Neural cell (in vitro differentiated cells): ENCODE measurements around the gene FOXP4. TPM values are rescaled to one million over a fixed set of nuclear protein-coding genes. Genes with fewer than 3 reads are reported as not detected.

Experiments used
- H2AFZ ChIP-seq: fragments of 200-600, 300-800 bp; sonication (generic), shearing (Covaris generic); 2 replicates; pipeline ENCODE4 v1.6.0; 2014; ENCODE audit warnings: low read depth, mild to moderate bottlenecking, antibody characterized with exemption, low read length, moderate library complexity
- H3F3A ChIP-seq: fragments of 200-600 bp; shearing (Covaris generic); 2 replicates; pipeline ENCODE4 v1.6.1; 2016; ENCODE audit warnings: mild to moderate bottlenecking, moderate library complexity, mixed read lengths, antibody characterized with exemption, low read length; ENCODE audit not compliant: insufficient read depth, poor library complexity, severe bottlenecking
- H3K27ac ChIP-seq: fragments of 200-600, 300-800 bp; sonication (generic), shearing (Covaris generic); 2 replicates; pipeline ENCODE4 v1.5.1; 2014; ENCODE audit warnings: mild to moderate bottlenecking, low read length, moderate library complexity
- H3K27me3 ChIP-seq: fragments of 300-800, 200-600 bp; sonication (generic), shearing (Covaris generic); 2 replicates; pipeline ENCODE4 v1.6.0; 2014; ENCODE audit warnings: mild to moderate bottlenecking, low read depth, low read length, moderate library complexity; ENCODE audit not compliant: insufficient read depth
- H3K36me3 ChIP-seq: fragments of 300-800, 200-600 bp; sonication (generic), shearing (Covaris generic); 2 replicates; pipeline ENCODE4 v1.5.1; 2014; ENCODE audit warnings: mild to moderate bottlenecking, antibody characterized with exemption, low read length, moderate library complexity; ENCODE audit not compliant: insufficient read depth
- H3K4me2 ChIP-seq: fragments of 300-800, 200-600 bp; sonication (generic), shearing (Covaris generic); 2 replicates; pipeline ENCODE4 v1.6.0; 2014; ENCODE audit warnings: mild to moderate bottlenecking, low read length
- H3K4me3 ChIP-seq: fragments of 300-800, 200-600 bp; sonication (generic), shearing (Covaris generic); 2 replicates; pipeline ENCODE4 v1.5.1; 2014; ENCODE audit warnings: mild to moderate bottlenecking, low read length, moderate library complexity
- H3K79me2 ChIP-seq: fragments of 200-600 bp; shearing (Covaris generic); replicated peaks from 2 replicates; pipeline ENCODE4 v1.6.0; 2014; ENCODE audit warnings: mild to moderate bottlenecking, low read length, moderate library complexity; ENCODE audit not compliant: insufficient read depth
- H3K9ac ChIP-seq: fragments of 300-800, 200-600 bp; sonication (generic), shearing (Covaris generic); 2 replicates; pipeline ENCODE4 v1.6.1; 2016; ENCODE audit warnings: mild to moderate bottlenecking, low read length, mixed read lengths
- H3K9me2 ChIP-seq: fragments of 200-600 bp; shearing (Covaris generic); 2 replicates; pipeline ENCODE4 v1.6.1; 2016; ENCODE audit warnings: mild to moderate bottlenecking, low read length, mixed read lengths; ENCODE audit not compliant: insufficient read depth
- H3K9me3 ChIP-seq: fragments of 200-600, 300-800 bp; sonication (generic), shearing (Covaris generic); 2 replicates; pipeline ENCODE4 v1.6.1; 2016; ENCODE audit warnings: mild to moderate bottlenecking, mixed run types, low read length, moderate library complexity, mixed read lengths
- H4K20me1 ChIP-seq: fragments of 200-600 bp; shearing (Covaris generic); 2 replicates; pipeline ENCODE4 v1.6.1; 2016; ENCODE audit warnings: mild to moderate bottlenecking, mixed run types; ENCODE audit not compliant: insufficient read depth
- EP300 ChIP-seq: fragments of 450-650 bp; conservative IDR thresholded peaks from 2 replicates; pipeline ENCODE4 v1.6.1; 2014; ENCODE audit warnings: antibody characterized with exemption, mild to moderate bottlenecking, moderate library complexity; ENCODE audit not compliant: poor library complexity, severe bottlenecking
- EZH2 ChIP-seq: fragments of 200-600, 300-800 bp; shearing (Covaris generic), sonication (generic); IDR thresholded peaks from 2 replicates; pipeline ENCODE4 v1.6.1; 2014; ENCODE audit warnings: antibody characterized with exemption, low read length, borderline replicate concordance, mild to moderate bottlenecking; ENCODE audit not compliant: insufficient read depth, poor library complexity, severe bottlenecking
- MXI1 ChIP-seq: fragments of 450-650 bp; conservative IDR thresholded peaks from 2 replicates; pipeline ENCODE4 v1.6.1; 2014; ENCODE audit warnings: antibody characterized with exemption, mild to moderate bottlenecking; ENCODE audit not compliant: poor library complexity, severe bottlenecking
- POLR2AphosphoS5 ChIP-seq: IDR thresholded peaks from 2 replicates; pipeline ENCODE4 v1.6.1; 2012
- RAD21 ChIP-seq: fragments of 450-650 bp; conservative IDR thresholded peaks from 2 replicates; pipeline ENCODE4 v1.6.1; 2014; ENCODE audit warnings: antibody characterized with exemption, mild to moderate bottlenecking, moderate library complexity
- SMC3 ChIP-seq: fragments of 450-650 bp; conservative IDR thresholded peaks from 2 replicates; pipeline ENCODE4 v1.6.1; 2014; ENCODE audit warnings: antibody characterized with exemption, mild to moderate bottlenecking, moderate library complexity; ENCODE audit not compliant: poor library complexity
- TAF1 ChIP-seq: IDR thresholded peaks from 2 replicates; pipeline ENCODE4 v1.6.1; 2012; ENCODE audit warnings: low read depth
- polyA plus RNA-seq: library from polyadenylated mRNA; depleted of rRNA; stranded (reverse); fragments of >200 nt; gene quantifications from 2 replicates; pipeline ENCODE4 v1.2.3, GENCODE V29; 2014
- TF ChIP-seq, protein P1 (sequence below): IDR thresholded peaks from 2 replicates; pipeline ENCODE4 v1.6.1; 2012; ENCODE audit warnings: borderline replicate concordance
- TF ChIP-seq, protein P2 (sequence below): fragments of 450-650 bp; IDR thresholded peaks from 2 replicates; pipeline ENCODE4 v1.5.1; 2014; ENCODE audit warnings: antibody characterized with exemption, mild to moderate bottlenecking, moderate library complexity; ENCODE audit not compliant: poor library complexity, severe bottlenecking

The FOXP4 gene
- polyA plus RNA-seq, 1 donor from 2014 or later, result 7.1 TPM

DNA sequence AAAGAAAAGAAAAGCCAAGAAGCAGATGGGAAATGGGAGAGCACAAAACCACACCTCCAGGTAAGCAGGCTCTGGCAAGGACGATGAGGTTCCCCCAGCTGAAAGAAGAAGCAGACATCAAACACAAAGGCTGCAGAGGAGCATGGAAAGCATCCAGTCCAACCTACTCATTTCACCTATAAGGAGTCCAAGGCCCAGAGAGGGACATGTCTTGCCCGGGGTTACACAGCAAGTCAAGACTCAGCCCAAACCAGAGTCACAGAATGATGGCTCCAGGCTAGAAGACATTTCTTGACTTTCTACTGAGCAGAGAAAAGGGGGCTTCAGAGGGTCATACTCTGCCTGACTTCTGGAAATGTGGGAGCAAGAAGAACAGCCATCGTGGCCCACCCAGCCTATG lies 45.6 kb upstream of the FOXP4 start:
- peaks cover 33% of the 10 kb centered on the region for H3K27me3 ChIP-seq
- no peak overlapping the region for H3K9ac ChIP-seq

DNA sequence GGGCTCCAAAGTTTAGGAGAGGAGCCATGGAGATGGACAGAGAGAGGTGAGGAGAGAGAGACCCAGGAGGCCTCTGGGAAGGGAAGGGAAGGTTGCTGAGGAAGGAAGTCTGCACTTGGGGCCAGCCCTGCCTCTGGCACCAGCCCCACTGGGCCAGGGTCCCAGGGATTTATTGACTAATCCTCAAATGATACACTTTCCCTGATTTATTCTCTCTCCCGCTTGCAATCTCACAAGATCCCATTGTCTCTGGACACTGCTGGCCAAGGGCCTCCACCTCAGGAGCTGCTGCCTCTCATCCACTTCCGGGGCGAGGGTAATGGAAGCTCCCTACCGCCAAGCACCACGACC lies 43.6 kb upstream of the FOXP4 start:
- no peak overlapping the region for H2AFZ ChIP-seq
- TF ChIP-seq, protein P1, sequence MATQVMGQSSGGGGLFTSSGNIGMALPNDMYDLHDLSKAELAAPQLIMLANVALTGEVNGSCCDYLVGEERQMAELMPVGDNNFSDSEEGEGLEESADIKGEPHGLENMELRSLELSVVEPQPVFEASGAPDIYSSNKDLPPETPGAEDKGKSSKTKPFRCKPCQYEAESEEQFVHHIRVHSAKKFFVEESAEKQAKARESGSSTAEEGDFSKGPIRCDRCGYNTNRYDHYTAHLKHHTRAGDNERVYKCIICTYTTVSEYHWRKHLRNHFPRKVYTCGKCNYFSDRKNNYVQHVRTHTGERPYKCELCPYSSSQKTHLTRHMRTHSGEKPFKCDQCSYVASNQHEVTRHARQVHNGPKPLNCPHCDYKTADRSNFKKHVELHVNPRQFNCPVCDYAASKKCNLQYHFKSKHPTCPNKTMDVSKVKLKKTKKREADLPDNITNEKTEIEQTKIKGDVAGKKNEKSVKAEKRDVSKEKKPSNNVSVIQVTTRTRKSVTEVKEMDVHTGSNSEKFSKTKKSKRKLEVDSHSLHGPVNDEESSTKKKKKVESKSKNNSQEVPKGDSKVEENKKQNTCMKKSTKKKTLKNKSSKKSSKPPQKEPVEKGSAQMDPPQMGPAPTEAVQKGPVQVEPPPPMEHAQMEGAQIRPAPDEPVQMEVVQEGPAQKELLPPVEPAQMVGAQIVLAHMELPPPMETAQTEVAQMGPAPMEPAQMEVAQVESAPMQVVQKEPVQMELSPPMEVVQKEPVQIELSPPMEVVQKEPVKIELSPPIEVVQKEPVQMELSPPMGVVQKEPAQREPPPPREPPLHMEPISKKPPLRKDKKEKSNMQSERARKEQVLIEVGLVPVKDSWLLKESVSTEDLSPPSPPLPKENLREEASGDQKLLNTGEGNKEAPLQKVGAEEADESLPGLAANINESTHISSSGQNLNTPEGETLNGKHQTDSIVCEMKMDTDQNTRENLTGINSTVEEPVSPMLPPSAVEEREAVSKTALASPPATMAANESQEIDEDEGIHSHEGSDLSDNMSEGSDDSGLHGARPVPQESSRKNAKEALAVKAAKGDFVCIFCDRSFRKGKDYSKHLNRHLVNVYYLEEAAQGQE, result no peak
- TF ChIP-seq, protein P2, sequence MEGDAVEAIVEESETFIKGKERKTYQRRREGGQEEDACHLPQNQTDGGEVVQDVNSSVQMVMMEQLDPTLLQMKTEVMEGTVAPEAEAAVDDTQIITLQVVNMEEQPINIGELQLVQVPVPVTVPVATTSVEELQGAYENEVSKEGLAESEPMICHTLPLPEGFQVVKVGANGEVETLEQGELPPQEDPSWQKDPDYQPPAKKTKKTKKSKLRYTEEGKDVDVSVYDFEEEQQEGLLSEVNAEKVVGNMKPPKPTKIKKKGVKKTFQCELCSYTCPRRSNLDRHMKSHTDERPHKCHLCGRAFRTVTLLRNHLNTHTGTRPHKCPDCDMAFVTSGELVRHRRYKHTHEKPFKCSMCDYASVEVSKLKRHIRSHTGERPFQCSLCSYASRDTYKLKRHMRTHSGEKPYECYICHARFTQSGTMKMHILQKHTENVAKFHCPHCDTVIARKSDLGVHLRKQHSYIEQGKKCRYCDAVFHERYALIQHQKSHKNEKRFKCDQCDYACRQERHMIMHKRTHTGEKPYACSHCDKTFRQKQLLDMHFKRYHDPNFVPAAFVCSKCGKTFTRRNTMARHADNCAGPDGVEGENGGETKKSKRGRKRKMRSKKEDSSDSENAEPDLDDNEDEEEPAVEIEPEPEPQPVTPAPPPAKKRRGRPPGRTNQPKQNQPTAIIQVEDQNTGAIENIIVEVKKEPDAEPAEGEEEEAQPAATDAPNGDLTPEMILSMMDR, result no peak
- TF ChIP-seq POLR2AphosphoS5 (no peak), EP300 (no peak), TAF1 (no peak), SMC3 (no peak), RAD21 (no peak), MXI1 (no peak), EZH2 (no peak)
- no peak overlapping the region for H3K9ac ChIP-seq
- no peaks in the 10 kb centered on the region for H3K79me2 ChIP-seq
- H3K4me3 ChIP-seq, result no peak overlapping the region
- no peaks in the 10 kb centered on the region for H3K9me2 ChIP-seq
- H3K27ac ChIP-seq, result no peak overlapping the region
- H4K20me1 ChIP-seq, result no peaks in the 10 kb centered on the region
- no peaks in the 10 kb centered on the region for H3K36me3 ChIP-seq
- no peak overlapping the region for H3K4me2 ChIP-seq
- H3F3A ChIP-seq, result no peaks in the 10 kb centered on the region
- peaks cover 46% of the 10 kb centered on the region for H3K27me3 ChIP-seq
- no peaks in the 10 kb centered on the region for H3K9me3 ChIP-seq

More for the DNA sequence above, 45.6 kb upstream of the FOXP4 start:
- Histone ChIP-seq H2AFZ (no peak overlapping the region), H3K9me2 (no peaks in the 10 kb centered on the region), H3K79me2 (no peaks in the 10 kb centered on the region), H3F3A (no peaks in the 10 kb centered on the region), H3K9me3 (no peaks in the 10 kb centered on the region), H3K27ac (no peak overlapping the region), H3K4me2 (no peak overlapping the region), H3K4me3 (no peak overlapping the region), H4K20me1 (no peaks in the 10 kb centered on the region), H3K36me3 (no peaks in the 10 kb centered on the region)
- TF ChIP-seq RAD21 (no peak), TAF1 (no peak), EZH2 (no peak), MXI1 (no peak), POLR2AphosphoS5 (no peak), SMC3 (no peak), EP300 (no peak)
- TF ChIP-seq, protein P1, result no peak
- TF ChIP-seq, protein P2, result no peak
